ENCODE results near the gene HS6ST3. TPM values are rescaled to one million over a fixed set of nuclear protein-coding genes. Genes with fewer than 3 reads are reported as not detected.
A peak's percentile ranks its signal among the peaks of the same experiment; 100 is the strongest.

HS6ST3 gene
- total and polyA plus RNA-seq, 9 of the 15 experiments (the other 6 are each of a cell fraction or from before 2014, with no cell fraction given) = not detected

GRCh38 chr13:96284971-96285370 is 195.1 kb downstream of the HS6ST3 start:
- in situ Hi-C loops (cut with MboI) = no loop called here
- H3K27ac ChIP-seq (ENCODE audit: extremely low read depth, low read depth, low read length) = no peak overlapping the region
- H3K4me1 ChIP-seq (replicated peaks in 1 of 2; ENCODE audit: control insufficient read depth in 2 of 2, insufficient read depth in 2 of 2, low read length in 2 of 2) = no peaks in the 10 kb centered on the region
- FAIRE-seq (no peak), ATAC-seq (no peak), DNase-seq (ENCODE audit: extremely low read depth in 1 of 4, low spot score in 3 of 4) (no peak)
- no peak overlapping the region for H3K9ac ChIP-seq (ENCODE audit: insufficient read depth in 1 of 2, low read depth in 2 of 2, low read length in 2 of 2)
- no TSS peak for BruUV-seq (replicated peaks)
- 0% methylated on average over 3 of the region's 4 CpGs for WGBS (ENCODE audit: insufficient coverage, low coverage, missing lambda C conversion rate)
- H3K79me2 ChIP-seq (ENCODE audit: control insufficient read depth, insufficient read depth, low read length) = no peaks in the 10 kb centered on the region
- POLR2A ChIA-PET = no interaction called here
- H4K20me1 ChIP-seq (replicated peaks; ENCODE audit: control insufficient read depth, insufficient read depth, low read length) = no peaks in the 10 kb centered on the region
- CTCF ChIA-PET (ENCODE audit: low intra/inter-chr PET ratio) = no interaction called here
- H3K9me3 ChIP-seq (replicated peaks; ENCODE audit: control insufficient read depth, insufficient read depth, low read depth, low read length) = no peaks in the 10 kb centered on the region
- no peak overlapping the region for H3K4me3 ChIP-seq
- no peak overlapping the region for H2AFZ ChIP-seq (ENCODE audit: low read depth, low read length)
- no peaks in the 10 kb centered on the region for H3K36me3 ChIP-seq (ENCODE audit: control insufficient read depth, insufficient read depth, low read length)
- intact Hi-C loops (cut with micrococcal nuclease) = no loop called here
- H3K4me2 ChIP-seq (ENCODE audit: insufficient read depth, low read length) = no peak overlapping the region
- H3K9me1 ChIP-seq (ENCODE audit: control insufficient read depth, insufficient read depth, low read length) = no peaks in the 10 kb centered on the region
- TF ChIP-seq HES1 (IDR thresholded peaks at IDR 0.05; ENCODE audit: low read depth) (no peak), PBX2 (CRISPR knock-in tag; IDR thresholded peaks at IDR 0.05; ENCODE audit: low read depth) (no peak), PBX2 (tag; conservative IDR thresholded peaks at IDR 0.05; ENCODE audit: low read depth) (peak; percentile 37; the same call in 1 of the 2 replicates), SLC30A9 (CRISPR knock-in tag; IDR thresholded peaks at IDR 0.05) (no peak), GATAD2A (IDR thresholded peaks at IDR 0.05) (no peak), ZNF12 (CRISPR knock-in tag; IDR thresholded peaks at IDR 0.05) (no peak)
- H3K27me3 ChIP-seq (ENCODE audit: control insufficient read depth in 2 of 2, insufficient read depth in 2 of 2, low read length in 2 of 2) = no peaks in the 10 kb centered on the region
